Fibroblast of lung (primary cell): ENCODE results near the gene CD164. TPM values are rescaled to one million over a fixed set of nuclear protein-coding genes. Genes with fewer than 3 reads are reported as not detected.

Experiments
- DNase-seq, 2 donors: peaks; one replicate each; pipeline versions ENCODE4 v3.0.0 to v3.0.0-alpha.2; 2010; ENCODE audit warnings: low read depth in 2 of 2
- H2AFZ ChIP-seq: 2 replicates; pipeline ENCODE4 v1.5.1; 2012; ENCODE audit warnings: low read length, control low read depth, inconsistent platforms
- H3K27ac ChIP-seq: 2 replicates; pipeline ENCODE4 v1.5.1; 2011; ENCODE audit warnings: low read length, control low read depth; ENCODE audit not compliant: insufficient read depth
- H3K27me3 ChIP-seq: 2 replicates; pipeline ENCODE4 v1.5.1; 2011; ENCODE audit warnings: mild to moderate bottlenecking, low read length; ENCODE audit not compliant: control insufficient read depth, insufficient read depth
- H3K36me3 ChIP-seq: 2 replicates; pipeline ENCODE4 v1.5.1; 2011; ENCODE audit warnings: low read length; ENCODE audit not compliant: control insufficient read depth, insufficient read depth
- H3K4me1 ChIP-seq: 2 replicates; pipeline ENCODE4 v1.5.1; 2011; ENCODE audit warnings: low read length; ENCODE audit not compliant: control insufficient read depth, insufficient read depth; ENCODE audit errors: extremely low read depth
- H3K4me2 ChIP-seq: 2 replicates; pipeline ENCODE4 v1.5.1; 2011; ENCODE audit warnings: low read length, control low read depth; ENCODE audit not compliant: insufficient read depth; ENCODE audit errors: extremely low read depth
- H3K4me3 ChIP-seq, 4 experiments: fragments of 200-600 bp in 1 of 4; sonication (generic) in 1 of 4; replicated peaks in 1 of 4; 2 replicates each; pipeline ENCODE4 v1.5.1; 2011 to 2016; ENCODE audit warnings: low read length in 4 of 4, low read depth in 3 of 4, mild to moderate bottlenecking in 3 of 4, control low read depth in 2 of 4, inconsistent platforms in 1 of 4, mixed read lengths in 1 of 4; ENCODE audit not compliant: insufficient read depth in 1 of 4; ENCODE audit errors: control extremely low read depth in 1 of 4
- H3K79me2 ChIP-seq: 2 replicates; pipeline ENCODE4 v1.5.1; 2012; ENCODE audit warnings: mild to moderate bottlenecking, low read length, inconsistent platforms; ENCODE audit not compliant: control insufficient read depth, insufficient read depth
- H3K9ac ChIP-seq: 2 replicates; pipeline ENCODE4 v1.5.1; 2011; ENCODE audit warnings: mild to moderate bottlenecking, low read length, control low read depth; ENCODE audit not compliant: insufficient read depth
- H3K9me3 ChIP-seq: 2 replicates; pipeline ENCODE4 v1.5.1; 2012; ENCODE audit warnings: low read depth, low read length; ENCODE audit not compliant: control insufficient read depth, insufficient read depth
- H4K20me1 ChIP-seq: 2 replicates; pipeline ENCODE4 v1.5.1; 2011; ENCODE audit warnings: low read length; ENCODE audit not compliant: control insufficient read depth, insufficient read depth; ENCODE audit errors: extremely low read depth
- EZH2 ChIP-seq: IDR thresholded peaks from 2 replicates; pipeline ENCODE4 v1.5.1; 2012; ENCODE audit warnings: low read length, control low read depth, mild to moderate bottlenecking; ENCODE audit errors: missing control alignments
- polyA plus RNA-seq, 2 donors: library from polyadenylated mRNA; depleted of rRNA in 1 of 2; stranded (reverse) in 1 of 2; unstranded in 1 of 2; fragments of >200 nt; gene quantifications; 2 replicates each; pipeline ENCODE4 v1.2.1, GENCODE V29; 2011 to 2012; ENCODE audit warnings: missing spikeins in 1 of 2
- total RNA-seq: library from RNA; depleted of rRNA; stranded (reverse); fragments of >200 nt; gene quantifications from 2 replicates; pipeline ENCODE4 v1.2.1, GENCODE V29; 2014
- TF ChIP-seq, protein P1 (sequence below), 2 donors: IDR thresholded peaks in 1 of 2; conservative IDR thresholded peaks in 1 of 2; 1 replicate in 1 of 2; 2 replicates in 1 of 2; pipeline ENCODE4 v1.5.1; 2011 to 2012; ENCODE audit warnings: low read length in 2 of 2, control low read depth in 1 of 2, inconsistent platforms in 1 of 2, low read depth in 1 of 2, mild to moderate bottlenecking in 1 of 2

Gene CD164
- total and polyA plus RNA-seq, 2 donors (not counting 1 experiment from before 2014, with no cell fraction given), result 232 to 280 TPM

DNA sequence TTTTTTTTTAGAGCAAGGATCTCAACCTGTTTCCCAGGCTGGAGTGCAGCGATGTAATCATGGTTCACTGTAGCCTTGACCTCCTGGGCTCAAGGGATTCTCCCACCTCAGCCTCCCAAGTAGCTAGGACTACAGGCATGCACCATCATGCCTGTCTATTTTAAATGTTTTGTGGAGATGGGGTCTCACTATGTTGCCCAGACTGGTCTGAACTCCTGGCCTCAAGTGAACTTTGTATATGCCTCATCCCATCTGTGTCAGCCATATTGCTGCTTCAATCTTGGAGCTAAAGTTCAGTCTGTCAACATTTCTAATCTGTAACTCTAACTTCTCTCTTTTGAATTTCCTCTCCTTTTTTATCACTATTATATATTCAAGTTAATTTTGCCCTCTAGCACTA lies 54.3 kb downstream of the CD164 start:
- Histone ChIP-seq H4K20me1 (no peaks in the 10 kb centered on the region), H3K36me3 (no peaks in the 10 kb centered on the region), H3K4me3 (no peak overlapping the region), H3K27me3 (peaks cover 3% of the 10 kb centered on the region), H3K4me1 (no peaks in the 10 kb centered on the region), H2AFZ (no peak overlapping the region), H3K9ac (no peak overlapping the region), H3K79me2 (no peaks in the 10 kb centered on the region), H3K27ac (no peak overlapping the region), H3K9me3 (no peaks in the 10 kb centered on the region), H3K4me2 (no peak overlapping the region)
- no peak for TF ChIP-seq EZH2
- TF ChIP-seq, protein P1, sequence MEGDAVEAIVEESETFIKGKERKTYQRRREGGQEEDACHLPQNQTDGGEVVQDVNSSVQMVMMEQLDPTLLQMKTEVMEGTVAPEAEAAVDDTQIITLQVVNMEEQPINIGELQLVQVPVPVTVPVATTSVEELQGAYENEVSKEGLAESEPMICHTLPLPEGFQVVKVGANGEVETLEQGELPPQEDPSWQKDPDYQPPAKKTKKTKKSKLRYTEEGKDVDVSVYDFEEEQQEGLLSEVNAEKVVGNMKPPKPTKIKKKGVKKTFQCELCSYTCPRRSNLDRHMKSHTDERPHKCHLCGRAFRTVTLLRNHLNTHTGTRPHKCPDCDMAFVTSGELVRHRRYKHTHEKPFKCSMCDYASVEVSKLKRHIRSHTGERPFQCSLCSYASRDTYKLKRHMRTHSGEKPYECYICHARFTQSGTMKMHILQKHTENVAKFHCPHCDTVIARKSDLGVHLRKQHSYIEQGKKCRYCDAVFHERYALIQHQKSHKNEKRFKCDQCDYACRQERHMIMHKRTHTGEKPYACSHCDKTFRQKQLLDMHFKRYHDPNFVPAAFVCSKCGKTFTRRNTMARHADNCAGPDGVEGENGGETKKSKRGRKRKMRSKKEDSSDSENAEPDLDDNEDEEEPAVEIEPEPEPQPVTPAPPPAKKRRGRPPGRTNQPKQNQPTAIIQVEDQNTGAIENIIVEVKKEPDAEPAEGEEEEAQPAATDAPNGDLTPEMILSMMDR (conservative IDR thresholded peaks at IDR 0.05 in 1 of 2, IDR thresholded peaks at IDR 0.05 in 1 of 2; ENCODE audit: low read depth in 1 of 2, low read length in 2 of 2), result no peak
- DNase-seq, result no peak

DNA sequence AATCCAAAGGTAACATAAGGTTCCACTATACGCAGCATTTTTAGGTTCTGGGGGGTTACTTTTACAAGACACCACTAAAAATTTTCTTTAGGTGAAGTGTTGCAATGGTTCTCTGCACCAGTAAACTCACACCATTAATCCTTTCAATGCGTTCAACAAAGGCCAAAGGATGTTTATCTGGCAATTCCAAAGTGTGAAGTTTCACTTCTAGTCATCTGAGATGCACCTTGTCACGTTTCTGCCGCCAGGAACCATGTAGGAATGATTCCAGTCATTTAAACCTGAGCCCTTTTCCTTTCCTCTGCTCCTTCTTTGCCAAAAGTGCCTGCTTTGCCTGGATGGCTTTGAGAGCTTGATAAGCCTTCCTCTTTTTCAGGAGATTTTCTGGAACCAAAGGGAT lies 54.8 kb downstream of the CD164 start:
- no peak for DNase-seq
- peaks cover 3% of the 10 kb centered on the region for H3K27me3 ChIP-seq
- H4K20me1 ChIP-seq, result no peaks in the 10 kb centered on the region

DNA sequence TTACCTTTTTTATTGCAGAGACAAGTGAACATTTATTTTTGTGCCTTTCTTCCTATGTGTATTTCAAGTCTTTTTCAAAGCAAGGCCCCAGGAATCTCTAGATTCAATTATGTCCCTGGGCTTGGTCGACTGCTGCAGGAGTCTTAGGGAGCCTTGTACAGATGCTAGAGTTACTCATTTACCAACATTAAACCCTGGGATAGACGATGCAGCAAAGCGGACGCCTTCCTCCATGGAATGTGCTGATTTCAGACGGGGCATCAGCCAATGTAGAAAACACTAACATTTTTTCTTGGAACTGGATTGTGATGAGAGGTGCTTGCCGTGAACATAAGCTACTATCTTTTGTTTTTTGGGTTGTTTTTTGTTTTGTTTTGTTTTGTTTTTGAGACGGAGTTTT lies 55.9 kb downstream of the CD164 start:
- no peak for TF ChIP-seq EZH2
- TF ChIP-seq, protein P1 (conservative IDR thresholded peaks at IDR 0.05 in 1 of 2, IDR thresholded peaks at IDR 0.05 in 1 of 2; ENCODE audit: low read depth in 1 of 2, low read length in 2 of 2), result no peak
- Histone ChIP-seq H3K4me1 (no peaks in the 10 kb centered on the region), H4K20me1 (no peaks in the 10 kb centered on the region), H3K27me3 (peaks cover 3% of the 10 kb centered on the region), H3K36me3 (no peaks in the 10 kb centered on the region), H3K4me3 (no peak overlapping the region), H3K27ac (no peak overlapping the region), H3K9me3 (no peaks in the 10 kb centered on the region), H3K9ac (no peak overlapping the region), H3K4me2 (no peak overlapping the region), H3K79me2 (no peaks in the 10 kb centered on the region), H2AFZ (no peak overlapping the region)
- DNase-seq, result no peak

More for the DNA sequence above, 54.8 kb downstream of the CD164 start:
- Histone ChIP-seq H3K4me3 (no peak overlapping the region), H3K4me2 (no peak overlapping the region), H3K79me2 (no peaks in the 10 kb centered on the region), H3K4me1 (no peaks in the 10 kb centered on the region), H3K9me3 (no peaks in the 10 kb centered on the region), H2AFZ (no peak overlapping the region), H3K36me3 (no peaks in the 10 kb centered on the region), H3K9ac (no peak overlapping the region), H3K27ac (no peak overlapping the region)
- no peak for TF ChIP-seq EZH2
- TF ChIP-seq, protein P1 (conservative IDR thresholded peaks at IDR 0.05 in 1 of 2, IDR thresholded peaks at IDR 0.05 in 1 of 2; ENCODE audit: low read depth in 1 of 2, low read length in 2 of 2), result no peak
